DMS53 treated with DMSO at 0.1 percent for 48 hours (cell line): ENCODE data around the gene NABP1.
A peak's percentile ranks its signal among the peaks of the same experiment; 100 is the strongest.
"Not testable (repeated sequence)": the region's sequence is repeated elsewhere in the genome, so short reads cannot be mapped to it uniquely, and the experiment has no call there.

ENCODE experiments used
- DNase-seq: peaks from one replicate; lab custom pipeline; 2025; ENCODE audit not compliant: unreplicated experiment; lab: John Stamatoyannopoulos, UW

Gene NABP1

GRCh38 chr2:191677646-191678436 lies at the start of gene NABP1:
Gene NABP1 (plus strand): TSS chr2:191678136. CDS start chr2:191678615, 479 bp downstream.
- DNase-seq, result peak; percentile 96

GRCh38 chr2:191629001-191629453 lies 48.9 kb upstream of the NABP1 start:
- no peak for DNase-seq

GRCh38 chr2:191629976-191630712 lies 47.8 kb upstream of the NABP1 start:
- no peak for DNase-seq

GRCh38 chr2:191631754-191632153 lies 46.2 kb upstream of the NABP1 start:
- DNase-seq, result no peak

GRCh38 chr2:191632426-191632825 lies 45.5 kb upstream of the NABP1 start:
- DNase-seq, result no peak

GRCh38 chr2:191634791-191635190 lies 43.1 kb upstream of the NABP1 start:
- no peak for DNase-seq

- DNase-seq, result no peak
These were observed 42.4 kb upstream of the NABP1 start for GRCh38 chr2:191635333-191636234.

GRCh38 chr2:191636235-191636543 lies 41.7 kb upstream of the NABP1 start:
- no peak for DNase-seq

GRCh38 chr2:191636586-191636985 lies 41.4 kb upstream of the NABP1 start:
- DNase-seq, result no peak

- peak; percentile 84 for DNase-seq
These were observed 40.5 kb upstream of the NABP1 start for GRCh38 chr2:191637182-191638078.

GRCh38 chr2:191638079-191638801 lies 39.7 kb upstream of the NABP1 start:
- DNase-seq, result peak; percentile 84

- no peak for DNase-seq
These were observed 39.1 kb upstream of the NABP1 start for GRCh38 chr2:191638802-191639172.

- no peak for DNase-seq
These were observed 36.3 kb upstream of the NABP1 start for GRCh38 chr2:191641609-191642008.

GRCh38 chr2:191642541-191642940 lies 35.4 kb upstream of the NABP1 start:
- no peak for DNase-seq

- no peak for DNase-seq
These were observed 34.5 kb upstream of the NABP1 start for GRCh38 chr2:191643429-191643828.

- DNase-seq, result not testable (repeated sequence)
These were observed 33.3 kb upstream of the NABP1 start for GRCh38 chr2:191644613-191645012.

- DNase-seq, result no peak
These were observed 32.9 kb upstream of the NABP1 start for GRCh38 chr2:191645032-191645431.

- no peak for DNase-seq
These were observed 32.3 kb upstream of the NABP1 start for GRCh38 chr2:191645434-191646162.
